ENCODE data around the gene OSCP1. TPM values are rescaled to one million over a fixed set of nuclear protein-coding genes. Genes with fewer than 3 reads are reported as not detected.
"Not testable (repeated sequence)": the region's sequence is repeated elsewhere in the genome, so short reads cannot be mapped to it uniquely, and the experiment has no call there.

OSCP1 gene
- total and polyA plus RNA-seq, 8 donors: 1.7 to 69.4 (median 9.0) TPM

- 77 to 84% (median 83%) methylated on average over 6 of the region's 6 CpGs for WGBS, 5 donors
- Histone ChIP-seq H3K4me1 (peaks cover 0 to 21% (median 10%) of the 10 kb centered on the region in 4 donors), H3K36me3 (no peaks in the 10 kb centered on the region), H3K27me3 (peaks cover 0 to 24% (median 0%) of the 10 kb centered on the region in 3 donors), H3K27ac (peak overlapping the region in 2 of 5 donors; percentile 68 to 78), H3K4me3 (peak overlapping the region in 2 of 4 donors; percentile 31 to 35), H3K9me3 (no peaks in the 10 kb centered on the region)
- DNase-seq: no peak
- TF ChIP-seq POLR2AphosphoS5 (IDR thresholded peaks at IDR 0.05) (no peak), POLR2A (IDR thresholded peaks at IDR 0.05) (no peak), EP300 (IDR thresholded peaks at IDR 0.05) (no peak), CTCF (IDR thresholded peaks at IDR 0.05) (no peak)
- intact Hi-C loops (cut with DNase I; ENCODE audit: low total_unique reads): no loop called here
Measured at GRCh38 chr1:36481091-36481490, 30.8 kb upstream of the OSCP1 start.

GRCh38 chr1:36480161-36480560 is 29.9 kb upstream of the OSCP1 start:
- Histone ChIP-seq H3K27ac (no peak overlapping the region), H3K4me3 (peak overlapping the region in 2 of 4 donors; percentile 31 to 35), H3K9me3 (no peaks in the 10 kb centered on the region), H3K4me1 (peaks cover 0 to 12% (median 7%) of the 10 kb centered on the region in 4 donors), H3K36me3 (no peaks in the 10 kb centered on the region), H3K27me3 (peaks cover 0 to 24% (median 0%) of the 10 kb centered on the region in 3 donors)
- whole genome bisulfite sequencing, 5 donors: 88 to 100% (median 91%) methylated on average over 2 of the region's 2 CpGs
- intact Hi-C loops (cut with DNase I; ENCODE audit: low total_unique reads): no loop called here
- DNase-seq: no peak
- no peak for TF ChIP-seq POLR2A (IDR thresholded peaks at IDR 0.05)
- TF ChIP-seq POLR2AphosphoS5 (IDR thresholded peaks at IDR 0.05): no peak
- no peak for TF ChIP-seq EP300 (IDR thresholded peaks at IDR 0.05)

- H3K36me3 ChIP-seq: no peaks in the 10 kb centered on the region
- no peak for TF ChIP-seq CTCF (IDR thresholded peaks at IDR 0.05)
- TF ChIP-seq EP300 (IDR thresholded peaks at IDR 0.05): no peak
- no peak for TF ChIP-seq POLR2A (IDR thresholded peaks at IDR 0.05)
- no peak for TF ChIP-seq POLR2AphosphoS5 (IDR thresholded peaks at IDR 0.05)
- H3K9me3 ChIP-seq: no peaks in the 10 kb centered on the region
- peaks cover 0 to 12% (median 7%) of the 10 kb centered on the region in 4 donors for H3K4me1 ChIP-seq
- H3K27me3 ChIP-seq: peaks cover 0 to 24% (median 0%) of the 10 kb centered on the region in 3 donors
- peak overlapping the region in 2 of 4 donors; percentile 31 to 35 for H3K4me3 ChIP-seq
- H3K27ac ChIP-seq: no peak overlapping the region
- DNase-seq: no peak
- WGBS, 5 donors: 75 to 92% (median 83%) methylated on average over 2 of the region's 2 CpGs
- intact Hi-C loops (cut with DNase I; ENCODE audit: low total_unique reads): no loop called here
Measured at GRCh38 chr1:36479505-36480051, 29.3 kb upstream of the OSCP1 start.

GRCh38 chr1:36477615-36478014 is 27.4 kb upstream of the OSCP1 start:
- H3K4me3 ChIP-seq; intact Hi-C loops (cut with DNase I; ENCODE audit: low total_unique reads); H3K36me3 ChIP-seq; H3K9me3 ChIP-seq; DNase-seq; H3K27ac ChIP-seq: not testable (repeated sequence)
- peaks cover 0 to 11% (median 7%) of the 10 kb centered on the region in 4 donors for H3K4me1 ChIP-seq
- peaks cover 0 to 20% (median 0%) of the 10 kb centered on the region in 3 donors for H3K27me3 ChIP-seq
- WGBS, 5 donors: 81 to 93% (median 89%) methylated on average over 11 to 13 of the region's 13 CpGs

- Histone ChIP-seq H3K4me3 (no peak overlapping the region), H3K27ac (no peak overlapping the region), H3K36me3 (peaks cover 0 to 3% (median 0%) of the 10 kb centered on the region in 4 donors), H3K9me3 (no peaks in the 10 kb centered on the region), H3K27me3 (peaks cover 0 to 19% (median 0%) of the 10 kb centered on the region in 3 donors), H3K4me1 (peaks cover 0 to 5% (median 5%) of the 10 kb centered on the region in 4 donors)
- intact Hi-C loops (cut with DNase I; ENCODE audit: low total_unique reads): no loop called here
- DNase-seq: no peak
- 77 to 82% (median 79%) methylated on average over 5 of the region's 5 CpGs for WGBS, 5 donors
- TF ChIP-seq POLR2AphosphoS5 (IDR thresholded peaks at IDR 0.05) (no peak), POLR2A (IDR thresholded peaks at IDR 0.05) (no peak), CTCF (IDR thresholded peaks at IDR 0.05) (no peak), EP300 (IDR thresholded peaks at IDR 0.05) (no peak)
Measured at GRCh38 chr1:36476945-36477344, 26.7 kb upstream of the OSCP1 start.
